HCT116 (cell line): Measurements from ENCODE around the gene CCDC124. TPM values are rescaled to one million over a fixed set of nuclear protein-coding genes. Genes with fewer than 3 reads are reported as not detected.

ENCODE experiments used
- ATAC-seq: fragments of 200-7000 bp; cut with Tn5 transposase; 2 replicates; pipeline ENCODE4 v1.9.1; 2020; ENCODE audit warnings: mild to moderate bottlenecking, moderate library complexity
- BruUV-seq: library from RNA; stranded (reverse); fragments of 400-500 nt; replicated peaks from 2 replicates; lab custom pipeline; 2021; lab: Mats Ljungman, UMichigan
- CTCF ChIA-PET: fragments of 300-600 bp; sonication (Branson Sonifier 250); formaldehyde crosslinking; loops from one replicate; lab custom pipeline; 2021; ENCODE audit warnings: antibody characterized with exemption; lab: Charles Lee
- POLR2A ChIA-PET: fragments of 300-600, 350-600 bp; sonication (Branson Sonifier 250); formaldehyde crosslinking; loops from one replicate; lab custom pipeline; 2021; ENCODE audit warnings: antibody characterized with exemption; lab: Charles Lee
- RAD21 ChIA-PET, 2 experiments: fragments of 300-600 bp; sonication (Branson Sonifier 250); formaldehyde crosslinking; loops; one replicate each; lab custom pipeline; 2023; ENCODE audit warnings: low total read pairs in 2 of 2; ENCODE audit not compliant: uncharacterized antibody in 2 of 2, unreplicated experiment in 2 of 2, low non-redundant PET in 1 of 2; lab: Charles Lee
- DNase-seq: peaks from one replicate; pipeline ENCODE4 v3.0.0-alpha.2; 2010; ENCODE audit warnings: low read depth, low spot score
- H2AFZ ChIP-seq: fragments of 200-600 bp; shearing (Covaris generic), sonication (generic); 2 replicates; pipeline ENCODE4 v1.6.1; 2017; ENCODE audit warnings: low read depth, mixed run types, mixed read lengths, antibody characterized with exemption, low read length; ENCODE audit not compliant: poor library complexity, severe bottlenecking
- H3K27ac ChIP-seq: 2 replicates; pipeline ENCODE4 v1.5.1; 2012; ENCODE audit warnings: low read depth, low read length
- H3K27me3 ChIP-seq: fragments of 200-600 bp; sonication (generic); 2 replicates; pipeline ENCODE4 v1.6.1; 2016; ENCODE audit warnings: mixed run types, low read length, mixed read lengths; ENCODE audit not compliant: insufficient read depth
- H3K36me3 ChIP-seq, 2 experiments: fragments of 200-500 bp in 1 of 2; fragments of 200-600 bp in 1 of 2; sonication (Bioruptor generic) in 1 of 2; sonication (generic) in 1 of 2; 2 replicates each; pipeline versions ENCODE4 v1.5.1 to v1.6.1; 2014 to 2016; ENCODE audit warnings: low read length in 2 of 2, inconsistent platforms in 1 of 2, mixed read lengths in 1 of 2, mixed run types in 1 of 2; ENCODE audit not compliant: insufficient read depth in 2 of 2, control insufficient read depth in 1 of 2
- H3K4me1 ChIP-seq, 2 experiments: fragments of 200-600 bp in 1 of 2; sonication (generic) in 1 of 2; 2 replicates each; pipeline versions ENCODE4 v1.5.1 to v1.6.1; 2012 to 2017; ENCODE audit warnings: low read length in 2 of 2, inconsistent platforms in 1 of 2, mild to moderate bottlenecking in 1 of 2, mixed read lengths in 1 of 2, mixed run types in 1 of 2, moderate library complexity in 1 of 2; ENCODE audit not compliant: insufficient read depth in 2 of 2, control insufficient read depth in 1 of 2
- H3K4me2 ChIP-seq: fragments of 200-600 bp; sonication (generic); 2 replicates; pipeline ENCODE4 v1.6.1; 2017; ENCODE audit warnings: mixed run types, low read length, mixed read lengths
- H3K4me3 ChIP-seq, 2 experiments: fragments of 200-600 bp in 1 of 2; sonication (generic) in 1 of 2; replicated peaks in 1 of 2; 2 replicates each; pipeline ENCODE4 v1.5.1; 2011 to 2016; ENCODE audit warnings: low read length in 2 of 2, control low read depth in 1 of 2, low read depth in 1 of 2, mild to moderate bottlenecking in 1 of 2, mixed read lengths in 1 of 2, mixed run types in 1 of 2
- H3K79me2 ChIP-seq: fragments of 200-600 bp; sonication (generic); 2 replicates; pipeline ENCODE4 v1.6.1; 2017; ENCODE audit warnings: mild to moderate bottlenecking, mixed run types, low read length, moderate library complexity, mixed read lengths; ENCODE audit not compliant: insufficient read depth
- H3K9ac ChIP-seq: fragments of 200-600 bp; sonication (generic); 2 replicates; pipeline ENCODE4 v1.6.1; 2016; ENCODE audit warnings: low read length, mixed read lengths
- H3K9me2 ChIP-seq: fragments of 200-600 bp; sonication (generic), shearing (Covaris generic); 2 replicates; pipeline ENCODE4 v1.6.1; 2017; ENCODE audit warnings: mixed run types, mild to moderate bottlenecking, moderate library complexity; ENCODE audit not compliant: insufficient read depth
- H3K9me3 ChIP-seq, 2 experiments: fragments of 200-500 bp in 1 of 2; fragments of 200-600 bp in 1 of 2; sonication (Bioruptor generic) in 1 of 2; sonication (generic) in 1 of 2; 2 replicates each; pipeline ENCODE4 v1.6.1; 2014 to 2017; ENCODE audit warnings: low read length in 2 of 2, mixed read lengths in 2 of 2, inconsistent platforms in 1 of 2, low read depth in 1 of 2, mild to moderate bottlenecking in 1 of 2, mixed run types in 1 of 2, moderate library complexity in 1 of 2; ENCODE audit not compliant: control insufficient read depth in 1 of 2, insufficient read depth in 1 of 2
- H4K20me1 ChIP-seq: fragments of 200-600 bp; sonication (generic), shearing (Covaris generic); 2 replicates; pipeline ENCODE4 v1.6.1; 2017; ENCODE audit warnings: mixed run types, mild to moderate bottlenecking, moderate library complexity; ENCODE audit not compliant: insufficient read depth
- ATF3 ChIP-seq: IDR thresholded peaks from 2 replicates; pipeline ENCODE4 v1.6.1; 2012
- CBX3 ChIP-seq: IDR thresholded peaks from 2 replicates; pipeline ENCODE4 v1.6.1; 2012; ENCODE audit warnings: low read depth
- EGR1 ChIP-seq: IDR thresholded peaks from 2 replicates; pipeline ENCODE4 v1.6.1; 2012; ENCODE audit warnings: low read depth
- EZH2 ChIP-seq: fragments of 200-600 bp; sonication (generic); IDR thresholded peaks from 2 replicates; pipeline ENCODE4 v1.6.1; 2017; ENCODE audit warnings: antibody characterized with exemption, mixed run types
- EZH2phosphoT487 ChIP-seq: fragments of 200-600 bp; IDR thresholded peaks from 2 replicates; pipeline ENCODE4 v1.6.1; 2018; ENCODE audit warnings: antibody characterized with exemption, borderline replicate concordance
- MAX ChIP-seq: IDR thresholded peaks from 2 replicates; pipeline ENCODE4 v1.6.1; 2012
- POLR2AphosphoS5 ChIP-seq: IDR thresholded peaks from 2 replicates; pipeline ENCODE4 v1.6.1; 2011; ENCODE audit warnings: mild to moderate bottlenecking, low read depth, low read length, moderate library complexity
- SIN3A ChIP-seq: IDR thresholded peaks from 2 replicates; pipeline ENCODE4 v1.6.1; 2012; ENCODE audit warnings: low read depth
- YY1 ChIP-seq: IDR thresholded peaks from 2 replicates; pipeline ENCODE4 v1.6.1; 2011; ENCODE audit warnings: low read length, low read depth, moderate library complexity, mild to moderate bottlenecking; ENCODE audit not compliant: insufficient replicate concordance; ENCODE audit errors: extremely low read depth
- ZBTB33 ChIP-seq: IDR thresholded peaks from 2 replicates; pipeline ENCODE4 v1.6.1; 2011; ENCODE audit warnings: mild to moderate bottlenecking, low read length, moderate library complexity; ENCODE audit not compliant: insufficient replicate concordance; ENCODE audit errors: extremely low read depth
- intact Hi-C: fragments of 100-400 bp; cut with micrococcal nuclease; formaldehyde crosslinking; loops from 2 replicates; pipeline ENCODE4 v1.10.0; 2022
- total RNA-seq: library from RNA; stranded (reverse); gene quantifications from one replicate; pipeline ENCODE4 v1.2.1, GENCODE V29; 2021; ENCODE audit not compliant: unreplicated experiment

The CCDC124 gene
- total RNA-seq, 1 experiment from 2014 or later: 177 TPM

- RAD21 ChIA-PET: no interaction called here
- H3K9me2 ChIP-seq: no peaks in the 10 kb centered on the region
- intact Hi-C loops: no loop called here
These were observed 11.5 kb downstream of the CCDC124 start for GRCh38 chr19:17944301-17944700.

More at GRCh38 chr19:17944301-17944700, 11.5 kb downstream of the CCDC124 start:
- no peak for TF ChIP-seq POLR2AphosphoS5
- no peak for TF ChIP-seq ATF3
- no peak for TF ChIP-seq ZBTB33
- no peak for TF ChIP-seq MAX
- TF ChIP-seq YY1: no peak
- no peak for TF ChIP-seq CBX3
- no peak for TF ChIP-seq SIN3A
- no peak for TF ChIP-seq EZH2phosphoT487
- no peak for TF ChIP-seq EGR1
- no peak for TF ChIP-seq EZH2
- ChIA-PET POLR2A (no interaction called here), CTCF (interaction anchor here (4.2 kb wide), 1 partner anchor 53 kb away, joined by 28 read pairs; no protein-coding TSS in a partner anchor)
- H3K79me2 ChIP-seq: 0 out of 2 replicates have a peak, but pooled peaks cover 5% of the 10 kb centered on the region
- ATAC-seq (no peak), DNase-seq (no peak)
- no peaks in the 10 kb centered on the region for H4K20me1 ChIP-seq
- H3K9ac ChIP-seq: no peak overlapping the region
- no TSS peak for BruUV-seq
- H3K27me3 ChIP-seq: no peaks in the 10 kb centered on the region
- H3K27ac ChIP-seq: no peak overlapping the region
- no peak overlapping the region for H3K4me3 ChIP-seq
- H3K4me1 ChIP-seq: peaks cover 13 to 43% of the 10 kb centered on the region in 2 experiments
- H3K36me3 ChIP-seq: peaks cover 6 to 27% of the 10 kb centered on the region in 2 experiments; a peak in 1 of 4 replicates
- H3K9me3 ChIP-seq: no peaks in the 10 kb centered on the region
- H3K4me2 ChIP-seq: no peak overlapping the region
- no peak overlapping the region for H2AFZ ChIP-seq
